ENCODE data around the gene TXNRD1.

Gene TXNRD1

DNA sequence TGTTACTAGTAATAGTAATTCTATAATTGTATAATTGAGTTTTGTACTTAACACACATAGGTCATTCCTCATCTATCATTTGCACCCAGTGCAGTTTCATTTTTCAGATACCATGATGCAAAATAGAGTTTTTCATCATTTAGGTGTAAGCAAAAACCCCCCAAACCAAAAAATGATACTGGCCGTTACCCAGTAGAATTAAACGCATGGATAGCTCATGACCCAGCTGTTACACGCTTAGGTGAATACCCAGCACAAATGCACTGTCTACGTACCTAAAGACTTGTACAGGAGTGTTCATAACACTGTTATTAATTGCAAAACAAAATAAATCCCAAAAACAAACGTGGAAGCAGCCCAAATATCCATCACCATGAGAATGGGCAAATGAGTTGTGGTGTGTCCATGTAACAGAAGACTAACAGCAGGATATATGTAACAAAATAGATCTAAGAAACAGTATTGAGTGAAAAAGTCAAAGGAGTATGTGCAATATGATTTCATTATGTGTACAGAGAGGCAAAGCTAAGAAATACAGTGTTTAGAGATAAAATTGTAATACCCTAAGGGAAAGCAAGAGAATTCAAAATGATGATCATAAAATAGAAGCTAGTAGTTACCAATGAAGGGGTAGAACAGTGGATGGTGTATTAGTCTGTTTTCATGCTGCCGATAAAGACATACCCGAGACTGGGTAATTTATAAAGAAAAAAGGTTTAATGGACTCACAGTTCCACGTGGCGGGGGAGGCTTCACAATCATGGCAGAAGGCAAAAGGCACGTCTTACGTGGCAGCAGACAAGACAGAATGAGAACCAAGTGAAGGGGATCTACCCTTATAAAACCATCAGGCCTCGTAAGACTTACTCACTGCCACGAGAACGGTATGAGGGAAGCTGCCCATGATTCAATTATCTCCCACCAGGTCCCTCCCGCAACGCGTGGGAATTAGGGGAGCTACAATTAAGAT lies 137.7 kb downstream of the TXNRD1 start:
- Mint-ChIP-seq H3K4me1 (no peaks in the 10 kb centered on the region), H3K9me3 (no peaks in the 10 kb centered on the region)

GRCh38 chr12:104354167-104354867 lies 138.7 kb downstream of the TXNRD1 start:
- Mint-ChIP-seq H3K36me3 (ENCODE audit: low read depth) (peaks cover 22% of the 10 kb centered on the region), H3K4me1 (no peaks in the 10 kb centered on the region), H3K9me3 (peaks cover 1% of the 10 kb centered on the region), H3K4me3 (no peak overlapping the region), H3K27ac (no peak overlapping the region), H3K27me3 (ENCODE audit: low read depth) (no peaks in the 10 kb centered on the region)
- TF ChIP-seq CTCF (IDR thresholded peaks at IDR 0.05; ENCODE audit: unreplicated experiment in 3 of 3) = no peak

More for the DNA sequence above, 137.7 kb downstream of the TXNRD1 start:
- Mint-ChIP-seq H3K27ac (no peak overlapping the region), H3K4me3 (no peak overlapping the region), H3K36me3 (ENCODE audit: low read depth) (peaks cover 30% of the 10 kb centered on the region), H3K27me3 (ENCODE audit: low read depth) (no peaks in the 10 kb centered on the region)
- TF ChIP-seq CTCF (IDR thresholded peaks at IDR 0.05; ENCODE audit: unreplicated experiment in 3 of 3) = no peak

GRCh38 chr12:104354868-104355570 lies 139.4 kb downstream of the TXNRD1 start:
- peaks cover 19% of the 10 kb centered on the region for H3K36me3 Mint-ChIP-seq (ENCODE audit: low read depth)
- no peak overlapping the region for H3K4me3 Mint-ChIP-seq
- no peak overlapping the region for H3K27ac Mint-ChIP-seq
- no peaks in the 10 kb centered on the region for H3K27me3 Mint-ChIP-seq (ENCODE audit: low read depth)
- H3K9me3 Mint-ChIP-seq = peaks cover 4% of the 10 kb centered on the region
- no peak for TF ChIP-seq CTCF (IDR thresholded peaks at IDR 0.05; ENCODE audit: unreplicated experiment in 3 of 3)
- H3K4me1 Mint-ChIP-seq = no peaks in the 10 kb centered on the region

DNA sequence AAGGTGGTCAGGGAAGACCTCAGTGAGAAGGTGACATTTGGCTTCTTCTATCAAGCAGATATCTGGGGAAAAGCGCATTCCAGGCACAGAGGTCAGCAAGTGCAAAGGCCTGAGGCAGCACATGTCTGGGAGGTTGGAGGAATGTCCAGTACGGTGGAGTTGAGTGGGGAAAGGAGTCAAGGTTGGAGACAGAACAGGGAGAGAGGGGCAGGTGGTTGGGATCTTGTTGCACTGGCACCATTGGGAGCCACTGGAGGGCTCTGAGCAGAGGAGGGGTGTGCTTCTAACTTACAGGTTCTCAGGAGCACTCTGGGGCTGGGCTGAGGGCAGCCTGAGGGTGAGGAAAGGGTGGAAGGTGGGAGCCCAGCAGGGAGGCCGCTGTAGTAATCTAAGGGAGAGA lies 140.1 kb downstream of the TXNRD1 start:
- Mint-ChIP-seq H3K4me1 (no peaks in the 10 kb centered on the region), H3K36me3 (ENCODE audit: low read depth) (peaks cover 19% of the 10 kb centered on the region), H3K9me3 (peaks cover 5% of the 10 kb centered on the region), H3K4me3 (no peak overlapping the region), H3K27ac (no peak overlapping the region), H3K27me3 (ENCODE audit: low read depth) (no peaks in the 10 kb centered on the region)
- no peak for TF ChIP-seq CTCF (IDR thresholded peaks at IDR 0.05; ENCODE audit: unreplicated experiment in 3 of 3)

DNA sequence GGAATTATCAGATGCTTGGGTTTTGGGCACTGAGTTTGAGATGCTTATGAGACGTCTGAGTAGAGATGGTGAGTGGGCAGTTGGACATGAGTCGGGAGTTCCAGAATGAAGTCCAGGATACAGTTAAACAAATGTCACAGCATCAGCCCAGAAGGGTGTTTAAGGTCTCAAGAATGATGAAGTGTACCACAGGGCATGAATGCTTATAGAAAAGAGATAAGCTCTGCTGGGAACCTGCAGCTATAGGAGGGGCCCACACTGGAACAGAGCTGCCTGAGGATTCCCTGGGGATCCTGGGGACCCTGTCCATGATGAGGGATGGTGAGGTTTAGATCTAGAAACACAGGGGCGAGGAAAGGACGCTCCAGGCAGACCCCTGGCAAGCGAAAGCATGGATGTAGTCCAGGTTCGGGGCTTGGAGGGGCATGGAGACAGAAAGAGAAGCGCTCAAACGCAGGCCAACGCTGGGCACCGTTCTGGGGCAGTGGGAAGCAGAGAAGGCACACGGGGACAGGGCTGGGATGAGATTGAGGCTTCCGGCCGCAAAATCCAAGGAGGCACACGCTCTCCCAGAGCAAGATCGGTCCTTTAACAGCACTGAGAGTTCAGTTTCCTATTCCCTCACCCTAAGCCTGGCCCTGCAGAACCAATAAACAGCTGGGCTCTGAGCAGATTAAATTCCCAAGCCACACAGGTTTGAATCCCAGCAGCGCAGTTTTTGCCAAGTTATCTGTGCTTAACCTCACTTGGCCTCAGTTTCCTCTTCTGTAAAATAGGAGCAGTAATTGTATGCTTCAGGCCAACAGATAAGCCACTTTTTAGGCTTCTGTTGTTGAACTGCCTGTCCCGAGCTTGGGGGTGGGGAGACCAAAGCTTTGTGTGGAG lies 140.9 kb downstream of the TXNRD1 start:
- Mint-ChIP-seq H3K4me3 (no peak overlapping the region), H3K27ac (no peak overlapping the region), H3K9me3 (peaks cover 7% of the 10 kb centered on the region), H3K27me3 (ENCODE audit: low read depth) (no peaks in the 10 kb centered on the region), H3K36me3 (ENCODE audit: low read depth) (peaks cover 12% of the 10 kb centered on the region), H3K4me1 (no peaks in the 10 kb centered on the region)
- TF ChIP-seq CTCF (IDR thresholded peaks at IDR 0.05; ENCODE audit: unreplicated experiment in 3 of 3) = no peak
